ENCODE data around the gene ZCRB1.

GRCh38 chr12:42325653-42326474 lies at the start of gene ZCRB1, which contains the start of gene PPHLN1:
- TF ChIP-seq CTCF (IDR thresholded peaks at IDR 0.05; ENCODE audit: low read depth, low read length) (no peak), EZH2phosphoT487 (IDR thresholded peaks at IDR 0.05; ENCODE audit: low read depth) (no peak)

Measured in OCI-LY3 (cell line).